NK-92 (cell line): Measurements from ENCODE around the gene EDDM3A.
"Not testable (repeated sequence)": the region's sequence is repeated elsewhere in the genome, so short reads cannot be mapped to it uniquely, and the experiment has no call there.

Experiments used
- DNase-seq: peaks from one replicate; lab custom pipeline; 2025; ENCODE audit not compliant: unreplicated experiment; lab: John Stamatoyannopoulos, UW

Gene EDDM3A

DNA sequence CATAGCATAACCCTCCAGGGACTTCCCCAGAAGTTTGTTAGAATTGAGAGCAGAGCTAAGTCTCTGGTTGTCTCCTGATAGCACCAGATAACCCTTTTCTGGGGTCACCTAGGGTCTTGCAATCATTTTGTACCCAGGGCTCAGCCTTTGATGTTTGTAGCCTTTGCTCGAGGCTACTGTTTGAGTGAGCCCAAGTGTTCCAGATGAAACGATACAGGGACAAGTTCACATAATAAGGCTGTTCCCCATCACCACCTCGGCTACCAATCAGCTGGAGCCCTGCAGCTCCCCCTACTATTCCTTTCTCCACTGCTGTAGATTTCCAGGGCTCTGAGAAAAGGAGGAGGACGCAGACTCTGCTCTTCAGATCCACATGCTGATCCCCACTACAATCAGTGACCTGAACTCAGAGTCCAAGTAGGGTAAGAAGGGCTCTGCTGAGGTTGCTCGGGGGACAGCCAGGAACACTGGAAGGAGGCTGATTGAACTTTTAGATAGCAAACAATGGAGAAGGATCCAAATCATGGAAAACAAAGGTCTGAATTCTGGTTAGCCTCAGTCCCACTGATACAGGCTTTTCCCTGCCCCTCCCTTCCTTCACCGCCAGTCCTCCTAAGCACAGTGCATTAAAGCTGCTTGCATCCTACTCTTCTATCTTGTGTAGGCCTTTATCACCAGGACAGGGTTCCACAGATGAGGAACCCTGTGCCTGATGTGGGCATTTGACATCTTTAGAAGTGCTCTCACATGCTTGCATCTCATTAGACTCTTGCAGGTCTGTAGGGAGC is at the start of gene EDDM3A:
TSS of gene EDDM3A (plus strand) at position 317 of the 788 bp plus-strand sequence. CDS start 1,694 bp downstream, outside the sequence.
- DNase-seq = no peak

GRCh38 chr14:20696764-20697163 is 48.9 kb upstream of the EDDM3A start:
- no peak for DNase-seq

DNA sequence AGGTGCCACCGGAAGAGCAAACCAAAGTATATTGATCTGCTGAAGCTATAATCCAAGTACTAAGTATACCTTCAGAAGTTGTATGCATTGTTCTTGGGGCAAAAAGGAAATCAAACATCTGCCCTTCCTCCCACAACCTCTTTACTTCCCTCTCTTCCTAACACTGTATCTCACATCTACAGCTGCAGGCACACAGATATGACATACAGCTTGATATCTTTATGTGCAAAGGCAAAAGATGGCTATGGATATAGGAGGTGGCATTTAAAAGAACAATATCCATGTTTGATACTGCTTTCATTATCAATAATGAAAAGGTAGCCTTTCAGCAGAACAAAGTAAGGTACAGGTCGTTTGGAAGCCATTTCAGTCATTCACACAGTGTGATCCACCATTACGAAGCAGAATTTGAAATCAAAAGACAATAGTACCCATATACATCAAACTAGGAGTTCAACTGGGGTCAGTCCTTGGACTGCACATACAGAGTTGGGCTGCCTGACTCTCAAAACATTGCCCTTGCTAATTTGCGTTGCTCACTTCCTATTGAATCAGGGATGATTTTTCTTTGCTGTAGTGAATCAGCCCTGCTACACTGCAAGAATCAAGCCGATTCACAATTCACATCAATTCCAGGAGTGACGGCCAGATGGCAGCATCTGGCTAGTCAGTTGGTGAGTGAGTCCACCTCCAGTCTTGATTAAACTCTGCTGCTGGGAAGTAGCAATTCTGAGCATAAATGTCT is 48.2 kb upstream of the EDDM3A start:
- no peak for DNase-seq

- no peak for DNase-seq
These were observed 47.7 kb upstream of the EDDM3A start for GRCh38 chr14:20698018-20698329.

GRCh38 chr14:20698934-20699333 is 46.8 kb upstream of the EDDM3A start:
- no peak for DNase-seq

GRCh38 chr14:20699931-20700330 is 45.8 kb upstream of the EDDM3A start:
- DNase-seq = no peak

- DNase-seq = not testable (repeated sequence)
These were observed 44.7 kb upstream of the EDDM3A start for GRCh38 chr14:20700965-20701364.

GRCh38 chr14:20706657-20707355 is 38.9 kb upstream of the EDDM3A start:
- no peak for DNase-seq

DNA sequence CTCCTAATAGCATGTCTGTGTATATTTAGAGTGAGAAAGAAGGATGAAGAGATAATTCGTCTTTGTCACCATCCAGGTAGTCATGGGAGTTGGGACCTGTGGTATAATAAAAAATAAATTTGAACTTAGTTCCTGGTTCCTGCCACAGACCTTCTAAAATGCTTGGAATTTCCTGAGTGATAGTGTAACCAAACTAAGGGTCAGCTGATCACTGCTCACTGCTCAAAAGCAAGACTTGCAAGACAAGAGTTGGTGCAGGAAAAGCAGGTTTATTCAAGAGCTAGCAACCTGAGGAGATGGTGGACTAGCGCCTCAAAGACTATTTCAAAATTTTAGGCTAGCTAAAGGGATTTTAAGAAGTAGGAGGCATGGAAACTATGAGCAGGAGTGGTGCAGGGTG is 38.1 kb upstream of the EDDM3A start:
- DNase-seq = no peak

DNA sequence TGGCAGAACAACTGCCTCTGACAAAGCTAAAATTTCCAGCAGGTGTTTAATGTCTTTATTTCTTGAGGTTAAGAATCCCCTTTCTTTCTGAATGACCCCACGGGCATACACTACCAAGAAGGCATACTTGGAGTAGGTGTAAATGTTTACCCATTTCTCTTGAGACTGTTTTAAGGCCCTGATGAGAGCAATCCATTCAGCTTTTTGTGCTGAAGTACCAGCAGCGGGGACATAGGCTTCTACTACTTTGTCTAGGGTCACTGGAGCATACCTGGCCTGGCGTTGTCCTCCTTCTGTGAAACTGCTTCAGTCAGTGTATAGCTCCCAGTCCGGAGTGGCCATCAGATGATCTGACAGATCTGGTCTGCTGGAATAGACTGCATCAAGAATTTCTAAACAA is 34.4 kb upstream of the EDDM3A start:
- no peak for DNase-seq

GRCh38 chr14:20711685-20712084 is 34.0 kb upstream of the EDDM3A start:
- DNase-seq = no peak

- no peak for DNase-seq
These were observed 32.8 kb upstream of the EDDM3A start for GRCh38 chr14:20712904-20713303.

- no peak for DNase-seq
These were observed 31.0 kb upstream of the EDDM3A start for GRCh38 chr14:20714593-20715250.

- no peak for DNase-seq
These were observed 25.9 kb upstream of the EDDM3A start for GRCh38 chr14:20719777-20720176.

DNA sequence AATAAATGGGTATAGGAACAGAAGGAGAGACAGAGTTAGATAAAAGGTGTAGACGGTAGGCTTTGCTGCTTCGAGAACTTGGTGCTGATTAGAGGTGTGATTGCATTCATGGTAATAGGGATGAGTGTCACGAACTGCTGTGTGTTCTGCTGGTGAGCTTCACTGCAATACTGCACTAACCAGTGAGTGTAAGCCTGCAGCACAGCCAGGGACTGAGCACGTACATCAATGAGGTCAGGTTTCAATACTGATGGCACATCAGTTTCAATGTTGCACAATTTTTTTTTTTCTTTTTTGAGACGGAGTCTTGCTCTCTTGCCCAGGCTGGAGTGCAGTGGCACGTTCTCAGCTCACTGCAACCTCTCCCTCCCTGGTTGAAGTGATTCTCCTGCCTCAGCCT is 24.9 kb upstream of the EDDM3A start:
- DNase-seq = no peak

DNA sequence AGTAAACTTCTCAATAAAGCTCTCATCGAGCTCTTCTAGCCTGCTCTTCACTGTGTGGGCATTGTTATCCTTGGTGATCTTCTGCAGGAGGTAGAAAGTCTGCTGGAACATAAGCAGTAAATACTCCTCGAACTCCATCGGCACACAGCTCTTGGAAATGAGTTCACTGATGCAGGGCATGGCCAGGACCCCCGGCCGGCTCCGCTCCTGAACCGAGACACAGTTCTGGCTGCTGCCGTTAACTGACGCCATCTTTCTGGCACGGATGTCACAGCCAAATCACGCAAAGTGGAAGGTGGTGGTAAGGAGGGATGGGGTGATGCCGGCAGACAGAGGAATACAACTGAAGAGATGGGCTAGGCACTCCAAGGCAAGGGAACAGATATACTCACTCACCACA is 23.7 kb upstream of the EDDM3A start:
- no peak for DNase-seq

GRCh38 chr14:20723488-20723887 is 22.2 kb upstream of the EDDM3A start:
- no peak for DNase-seq

DNA sequence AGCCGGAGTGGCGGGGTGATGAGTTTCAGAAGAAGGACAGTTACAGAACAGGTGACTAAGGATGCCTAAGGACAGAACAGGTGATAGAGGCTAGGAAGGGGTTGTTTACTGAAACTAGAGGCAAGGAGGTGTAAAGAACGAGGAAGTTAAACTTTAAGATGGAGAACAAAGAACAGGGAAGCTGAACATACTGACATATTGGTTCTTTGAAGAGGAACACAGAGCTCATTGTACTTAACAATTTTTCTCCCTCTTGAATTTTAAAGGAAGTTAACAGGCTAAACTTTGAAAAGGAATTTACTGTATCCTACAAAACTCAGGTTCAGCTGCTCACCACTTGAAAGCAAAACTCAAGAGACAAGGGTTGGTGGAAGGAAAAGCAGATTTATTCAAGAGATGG is 19.6 kb upstream of the EDDM3A start:
- not testable (repeated sequence) for DNase-seq

GRCh38 chr14:20726531-20726930 is 19.2 kb upstream of the EDDM3A start:
- DNase-seq = no peak

- DNase-seq = no peak
These were observed 14.8 kb upstream of the EDDM3A start for GRCh38 chr14:20730891-20731290.

DNA sequence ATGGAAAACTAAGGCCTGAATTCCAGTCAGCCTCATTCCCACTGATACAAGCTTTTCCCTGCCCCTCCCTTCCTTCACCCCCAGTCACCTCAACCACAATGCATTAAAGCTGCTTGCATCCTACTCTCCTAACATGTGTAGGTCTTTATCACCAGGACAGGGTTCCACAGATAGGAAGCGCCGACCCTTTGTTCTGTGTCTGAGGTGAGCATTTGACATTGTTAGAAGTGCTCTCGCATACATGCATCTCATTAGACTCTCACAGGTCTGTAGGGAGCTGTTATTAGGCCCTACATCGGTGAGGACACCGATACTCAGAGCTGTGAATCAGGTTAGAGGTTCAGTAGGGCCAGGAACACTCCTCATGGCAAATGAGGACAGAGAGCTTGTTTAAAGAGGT is 13.2 kb upstream of the EDDM3A start:
- no peak for DNase-seq
